Stimulated activated CD4-positive, alpha-beta T cell treated with anti-CD3 and anti-CD28 coated beads, Interleukin-12 subunit alpha, Interleukin-12 subunit beta, amount 100 ng/mL, for 48 hours (primary cell): Measurements from ENCODE around the gene HOXC13.

Source experiments
- DNase-seq, 3 donors: peaks; one replicate each; pipeline ENCODE4 v3.0.0-alpha.2; 2020; ENCODE audit warnings: low read depth in 2 of 3, low spot score in 1 of 3

The HOXC13 gene

GRCh38 chr12:53993162-53994008, 54.8 kb downstream of the HOXC13 start:
- no peak for DNase-seq

DNA sequence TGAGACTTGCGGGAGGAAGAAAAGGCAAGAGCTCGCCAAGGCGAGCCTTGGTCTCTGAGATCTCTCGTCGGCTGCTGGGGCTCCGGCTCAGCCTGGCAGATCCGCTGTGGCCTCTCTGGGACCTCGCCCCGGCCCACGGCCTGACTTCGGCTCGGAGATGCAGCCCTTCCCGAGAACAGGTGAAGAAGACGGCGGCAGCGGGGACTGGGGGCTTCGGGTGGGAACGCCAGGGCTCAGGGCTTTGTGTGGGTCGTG, 55.3 kb downstream of the HOXC13 start:
- no peak for DNase-seq

DNA sequence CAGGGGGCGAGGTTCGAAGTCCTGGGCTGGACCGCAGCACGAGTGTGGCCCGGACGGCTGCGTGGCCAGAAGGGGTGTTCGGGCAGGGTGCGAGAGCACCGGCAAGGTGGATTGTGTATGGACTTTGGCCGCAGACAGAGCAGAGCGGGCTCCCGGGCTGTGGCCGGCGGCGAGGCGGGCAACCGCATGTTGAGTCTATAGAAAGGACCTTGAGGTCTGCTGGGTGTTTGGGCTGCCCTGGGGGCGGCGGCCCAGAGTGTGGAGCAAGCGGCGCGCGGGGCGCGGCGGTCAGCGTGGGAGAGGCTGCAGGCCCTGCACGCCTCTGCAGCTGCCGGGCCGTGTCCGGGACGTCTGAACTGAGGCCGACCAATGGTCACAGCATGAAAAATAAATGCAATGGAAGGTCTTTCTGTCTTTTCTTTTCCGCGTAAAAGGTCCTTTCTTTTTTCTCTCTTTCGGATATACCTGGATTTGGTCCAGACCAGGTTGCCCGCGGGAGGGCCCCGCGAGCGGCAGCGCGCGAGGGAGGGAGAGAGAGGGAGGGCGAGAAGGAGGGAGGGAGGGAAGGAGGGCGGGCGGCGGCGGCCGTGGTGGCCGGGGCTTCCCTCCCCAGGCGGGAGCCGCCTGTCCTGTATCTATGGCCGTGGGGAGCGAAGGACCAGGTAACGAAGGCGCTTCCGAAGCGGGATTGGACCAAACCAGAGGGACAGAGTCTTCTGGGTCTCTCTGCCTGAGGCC, 55.8 kb downstream of the HOXC13 start:
- DNase-seq = no peak

GRCh38 chr12:53995002-53995377, 56.4 kb downstream of the HOXC13 start:
- DNase-seq = no peak

- no peak for DNase-seq
Measured at GRCh38 chr12:53995378-53996239, 57.0 kb downstream of the HOXC13 start.
